Memory B cell (primary cell): Measurements from ENCODE around the gene VAPA.
"Not testable (repeated sequence)": the region's sequence is repeated elsewhere in the genome, so short reads cannot be mapped to it uniquely, and the experiment has no call there.

Experiments used
- ATAC-seq: fragments of 150-1000 bp; cut with Tn5 transposase; 2 replicates; pipeline ENCODE4 v1.10.0; 2021; ENCODE audit warnings: low read depth, mild to moderate bottlenecking, moderate library complexity
- DNase-seq, 2 donors: peaks; one replicate each; pipeline ENCODE4 v3.0.0; 2022; ENCODE audit warnings: low spot score in 2 of 2
- H3K27ac Mint-ChIP-seq: one replicate; pipeline ENCODE4 v1.8.0; 2022; ENCODE audit warnings: mild to moderate bottlenecking, moderate library complexity, mixed read lengths
- H3K27me3 Mint-ChIP-seq: one replicate; pipeline ENCODE4 v1.8.0; 2022; ENCODE audit warnings: mixed read lengths
- H3K36me3 Mint-ChIP-seq: one replicate; pipeline ENCODE4 v1.8.0; 2022; ENCODE audit warnings: mild to moderate bottlenecking, mixed read lengths
- H3K4me1 Mint-ChIP-seq: one replicate; pipeline ENCODE4 v1.8.0; 2022; ENCODE audit warnings: mixed read lengths
- H3K4me3 Mint-ChIP-seq: one replicate; pipeline ENCODE4 v1.8.0; 2022; ENCODE audit warnings: mild to moderate bottlenecking, moderate library complexity, mixed read lengths
- H3K9me3 Mint-ChIP-seq: one replicate; pipeline ENCODE4 v1.8.0; 2022; ENCODE audit warnings: mixed read lengths

VAPA gene

DNA sequence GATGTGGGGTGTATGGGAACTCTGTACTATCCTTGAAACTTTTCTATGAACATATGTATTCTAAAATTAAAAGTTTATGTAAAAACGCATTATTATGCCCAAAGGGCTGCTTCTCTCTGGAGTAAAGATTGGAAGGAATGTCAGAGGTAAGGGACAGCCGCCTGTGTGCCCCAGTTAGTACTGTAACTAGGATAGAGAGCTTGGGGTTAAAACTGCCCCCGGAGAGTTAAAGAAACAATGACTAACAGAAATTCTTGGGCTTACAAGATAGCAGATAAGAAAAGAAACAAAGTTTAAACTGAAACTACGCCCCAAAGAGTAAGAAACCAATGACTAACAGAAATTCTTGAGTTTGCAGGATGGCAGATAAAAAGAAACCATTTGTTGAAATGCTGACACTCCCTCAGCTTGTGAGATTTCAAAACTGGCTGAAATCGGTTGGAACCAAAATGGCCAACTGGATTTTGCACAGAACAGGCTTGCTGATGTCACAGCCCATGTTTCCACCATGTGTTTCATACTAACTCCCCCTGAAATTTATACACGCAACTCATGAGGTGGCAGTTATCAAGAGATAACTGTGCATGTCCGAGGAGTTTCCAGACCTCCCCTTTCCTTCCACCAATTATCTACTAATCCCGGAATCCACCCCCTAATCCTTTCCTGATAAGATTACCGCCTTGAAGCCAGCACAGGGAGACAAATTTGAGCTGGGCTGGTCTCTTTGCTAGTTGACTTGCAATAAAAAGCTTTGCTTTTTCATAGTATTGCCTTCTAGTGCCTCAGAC, 36.8 kb upstream of the VAPA start:
- no peak for DNase-seq
- H3K36me3 Mint-ChIP-seq, result no peaks in the 10 kb centered on the region
- H3K27me3 Mint-ChIP-seq, result peaks cover 4% of the 10 kb centered on the region
- no peak overlapping the region for H3K4me3 Mint-ChIP-seq
- H3K27ac Mint-ChIP-seq, result no peak overlapping the region
- ATAC-seq, result no peak
- no peaks in the 10 kb centered on the region for H3K9me3 Mint-ChIP-seq
- no peaks in the 10 kb centered on the region for H3K4me1 Mint-ChIP-seq

DNA sequence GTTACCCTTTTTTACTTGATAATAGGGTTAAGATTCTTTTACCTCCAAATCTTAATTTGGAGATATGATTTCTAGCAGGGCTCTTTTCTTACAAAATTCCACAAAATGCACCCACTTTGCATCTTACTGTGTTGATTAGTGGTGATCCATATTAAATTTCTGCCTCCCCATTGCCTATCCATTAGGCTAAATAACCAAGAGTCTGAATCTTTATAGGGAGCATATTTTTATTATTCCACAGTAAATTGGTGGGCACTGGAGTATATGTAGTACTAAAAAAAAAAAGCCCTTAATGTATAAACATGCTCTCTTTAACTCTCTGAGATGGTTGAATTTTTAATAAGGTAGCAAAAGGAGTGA, 36.2 kb upstream of the VAPA start:
- H3K36me3 Mint-ChIP-seq, result no peaks in the 10 kb centered on the region
- H3K27ac Mint-ChIP-seq, result no peak overlapping the region
- DNase-seq (no peak), ATAC-seq (no peak)
- no peak overlapping the region for H3K4me3 Mint-ChIP-seq
- H3K27me3 Mint-ChIP-seq, result peaks cover 3% of the 10 kb centered on the region
- no peaks in the 10 kb centered on the region for H3K4me1 Mint-ChIP-seq
- H3K9me3 Mint-ChIP-seq, result no peaks in the 10 kb centered on the region

DNA sequence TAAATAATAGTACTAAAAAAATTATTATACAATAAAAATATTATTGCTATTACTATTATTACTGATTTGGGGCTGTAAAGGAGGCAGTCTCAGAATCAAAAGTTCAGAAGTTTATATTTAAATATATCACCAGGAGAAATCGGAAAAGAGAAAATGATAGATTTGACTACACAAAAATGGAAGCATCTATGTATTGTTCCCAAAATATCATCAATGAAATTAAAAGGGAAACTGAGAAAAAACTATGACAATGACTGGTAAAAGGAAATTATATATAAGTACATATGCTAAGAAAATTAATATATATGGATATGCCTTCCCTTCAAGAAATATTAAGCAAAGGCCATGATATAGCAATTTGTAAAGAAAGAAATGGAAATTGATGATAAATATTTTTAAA, 35.7 kb upstream of the VAPA start:
- Mint-ChIP-seq H3K27ac (no peak overlapping the region), H3K27me3 (peaks cover 3% of the 10 kb centered on the region), H3K4me1 (no peaks in the 10 kb centered on the region), H3K36me3 (no peaks in the 10 kb centered on the region), H3K9me3 (no peaks in the 10 kb centered on the region), H3K4me3 (no peak overlapping the region)
- DNase-seq (no peak), ATAC-seq (no peak)

DNA sequence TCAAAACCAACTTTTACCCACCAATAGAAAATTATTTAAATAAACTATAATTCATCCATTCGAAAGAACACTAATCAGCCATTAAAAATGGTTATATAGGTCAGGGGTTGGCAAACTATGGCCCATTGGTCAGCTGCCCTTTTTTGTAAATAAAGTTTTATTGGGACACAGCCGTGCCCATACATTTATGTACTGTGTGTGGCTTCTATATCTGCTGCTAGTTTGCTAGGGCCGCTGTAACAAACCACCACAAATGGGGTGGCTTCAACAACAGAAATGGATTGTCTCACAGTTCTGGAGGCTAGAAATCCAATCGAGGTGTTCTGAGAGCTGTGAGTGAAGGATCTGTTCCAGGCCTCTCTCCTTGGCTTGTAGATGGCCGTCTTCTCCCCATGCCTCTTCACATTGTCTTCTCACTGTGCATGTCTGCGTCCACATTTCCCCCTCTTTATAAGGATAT, 35.0 kb upstream of the VAPA start:
- H3K27me3 Mint-ChIP-seq, result peaks cover 3% of the 10 kb centered on the region
- DNase-seq, result no peak
- no peak for ATAC-seq
- H3K4me1 Mint-ChIP-seq, result no peaks in the 10 kb centered on the region
- H3K4me3 Mint-ChIP-seq, result no peak overlapping the region
- no peak overlapping the region for H3K27ac Mint-ChIP-seq
- no peaks in the 10 kb centered on the region for H3K9me3 Mint-ChIP-seq
- no peaks in the 10 kb centered on the region for H3K36me3 Mint-ChIP-seq

GRCh38 chr18:9884090-9884489, 29.7 kb upstream of the VAPA start:
- Mint-ChIP-seq H3K4me3 (no peak overlapping the region), H3K4me1 (no peaks in the 10 kb centered on the region), H3K9me3 (no peaks in the 10 kb centered on the region), H3K27me3 (no peaks in the 10 kb centered on the region), H3K27ac (no peak overlapping the region), H3K36me3 (no peaks in the 10 kb centered on the region)
- DNase-seq, result no peak
- ATAC-seq, result no peak

- no peaks in the 10 kb centered on the region for H3K36me3 Mint-ChIP-seq
- no peak for ATAC-seq
- H3K4me3 Mint-ChIP-seq, result no peak overlapping the region
- DNase-seq, result no peak
- no peaks in the 10 kb centered on the region for H3K4me1 Mint-ChIP-seq
- H3K9me3 Mint-ChIP-seq, result no peaks in the 10 kb centered on the region
- H3K27ac Mint-ChIP-seq, result no peak overlapping the region
- H3K27me3 Mint-ChIP-seq, result no peaks in the 10 kb centered on the region
Observed at GRCh38 chr18:9884532-9885140, 29.2 kb upstream of the VAPA start.

- no peaks in the 10 kb centered on the region for H3K27me3 Mint-ChIP-seq
- H3K9me3 Mint-ChIP-seq, result no peaks in the 10 kb centered on the region
- H3K4me3 Mint-ChIP-seq, result no peak within 1 kb of the TSS
- H3K36me3 Mint-ChIP-seq, result no peaks in the 10 kb centered on the region
- ATAC-seq, result no peak
- H3K4me1 Mint-ChIP-seq, result no peaks in the 10 kb centered on the region
- H3K27ac Mint-ChIP-seq, result no peak within 1 kb of the TSS
- no peak for DNase-seq
Observed at GRCh38 chr18:9885170-9886004, 28.4 kb upstream of the VAPA start, which contains the start of gene TXNDC2. Gene TXNDC2 (plus strand): TSS chr18:9885973. CDS start chr18:9886681, 708 bp downstream.

DNA sequence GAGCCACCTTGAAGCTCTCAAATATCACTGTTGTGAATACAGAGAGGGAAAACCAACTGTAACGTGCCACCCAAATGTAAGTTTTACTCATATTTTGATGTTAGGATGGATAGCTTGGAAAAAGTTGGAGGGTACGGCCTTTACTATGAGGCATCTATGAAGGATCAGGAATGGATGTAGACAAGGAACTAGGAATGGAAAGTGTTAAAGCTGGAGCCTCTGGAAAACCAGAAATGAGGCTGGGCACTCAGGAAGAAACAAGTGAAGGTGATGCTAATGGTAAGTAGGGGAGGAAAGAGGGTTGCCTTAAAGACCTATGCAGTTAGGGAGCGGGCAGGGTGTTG, 27.8 kb upstream of the VAPA start:
- Mint-ChIP-seq H3K27ac (no peak overlapping the region), H3K9me3 (no peaks in the 10 kb centered on the region), H3K4me3 (no peak overlapping the region), H3K36me3 (no peaks in the 10 kb centered on the region), H3K27me3 (no peaks in the 10 kb centered on the region), H3K4me1 (no peaks in the 10 kb centered on the region)
- DNase-seq, result no peak
- no peak for ATAC-seq

- no peak for ATAC-seq
- Mint-ChIP-seq H3K27ac (no peak overlapping the region), H3K9me3 (no peaks in the 10 kb centered on the region), H3K36me3 (no peaks in the 10 kb centered on the region), H3K27me3 (no peaks in the 10 kb centered on the region), H3K4me1 (no peaks in the 10 kb centered on the region), H3K4me3 (no peak overlapping the region)
- DNase-seq, result no peak
Observed at GRCh38 chr18:9887992-9888391, 25.8 kb upstream of the VAPA start.

DNA sequence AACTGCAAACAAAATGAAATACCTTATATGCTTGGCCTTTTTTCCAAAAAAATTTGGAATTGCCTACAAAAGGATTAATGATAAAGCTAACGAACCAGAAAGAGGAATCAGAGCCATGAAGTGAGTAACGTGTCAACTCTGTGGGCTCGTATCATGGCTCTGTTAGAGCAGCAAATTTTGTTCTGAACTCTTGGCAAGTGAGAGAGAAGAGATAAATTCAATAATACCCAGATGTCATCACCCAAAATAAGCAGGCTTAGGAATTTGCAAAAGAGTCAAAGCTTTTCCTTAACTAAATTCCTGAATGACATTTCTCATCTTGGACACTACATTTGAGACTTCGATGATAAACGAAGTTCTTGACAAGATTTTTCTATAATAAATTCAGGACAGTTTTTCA, 23.6 kb upstream of the VAPA start:
- DNase-seq, result no peak
- no peaks in the 10 kb centered on the region for H3K4me1 Mint-ChIP-seq
- no peak for ATAC-seq
- no peaks in the 10 kb centered on the region for H3K36me3 Mint-ChIP-seq
- H3K9me3 Mint-ChIP-seq, result no peaks in the 10 kb centered on the region
- no peak overlapping the region for H3K4me3 Mint-ChIP-seq
- H3K27ac Mint-ChIP-seq, result no peak overlapping the region
- no peaks in the 10 kb centered on the region for H3K27me3 Mint-ChIP-seq

DNA sequence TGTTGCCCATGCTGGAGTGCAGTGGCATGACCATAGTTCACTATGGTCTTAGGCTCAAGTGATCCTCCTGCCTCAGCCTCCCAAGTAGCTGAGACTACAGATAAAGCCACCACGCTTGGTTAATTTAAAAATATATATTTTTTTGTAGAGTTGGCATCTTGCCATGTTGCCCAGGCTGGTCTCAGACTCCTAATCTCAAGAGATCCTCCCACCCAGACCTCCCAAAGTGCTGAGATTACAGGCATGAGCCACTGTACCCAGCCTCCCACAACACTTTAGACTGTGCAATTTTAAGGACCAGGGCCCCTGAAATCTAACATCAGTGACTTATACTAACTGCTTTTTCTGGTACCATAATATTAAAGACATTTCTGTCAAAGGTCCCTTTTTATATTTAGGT, 22.9 kb upstream of the VAPA start:
- H3K36me3 Mint-ChIP-seq, result no peaks in the 10 kb centered on the region
- H3K4me3 Mint-ChIP-seq, result no peak overlapping the region
- no peaks in the 10 kb centered on the region for H3K27me3 Mint-ChIP-seq
- ATAC-seq, result no peak
- no peaks in the 10 kb centered on the region for H3K4me1 Mint-ChIP-seq
- DNase-seq, result no peak
- H3K9me3 Mint-ChIP-seq, result no peaks in the 10 kb centered on the region
- no peak overlapping the region for H3K27ac Mint-ChIP-seq

GRCh38 chr18:9891515-9891914, 22.3 kb upstream of the VAPA start:
- H3K27me3 Mint-ChIP-seq, ATAC-seq, H3K27ac Mint-ChIP-seq, H3K36me3 Mint-ChIP-seq, DNase-seq, H3K9me3 Mint-ChIP-seq, H3K4me3 Mint-ChIP-seq, H3K4me1 Mint-ChIP-seq: not testable (repeated sequence)

DNA sequence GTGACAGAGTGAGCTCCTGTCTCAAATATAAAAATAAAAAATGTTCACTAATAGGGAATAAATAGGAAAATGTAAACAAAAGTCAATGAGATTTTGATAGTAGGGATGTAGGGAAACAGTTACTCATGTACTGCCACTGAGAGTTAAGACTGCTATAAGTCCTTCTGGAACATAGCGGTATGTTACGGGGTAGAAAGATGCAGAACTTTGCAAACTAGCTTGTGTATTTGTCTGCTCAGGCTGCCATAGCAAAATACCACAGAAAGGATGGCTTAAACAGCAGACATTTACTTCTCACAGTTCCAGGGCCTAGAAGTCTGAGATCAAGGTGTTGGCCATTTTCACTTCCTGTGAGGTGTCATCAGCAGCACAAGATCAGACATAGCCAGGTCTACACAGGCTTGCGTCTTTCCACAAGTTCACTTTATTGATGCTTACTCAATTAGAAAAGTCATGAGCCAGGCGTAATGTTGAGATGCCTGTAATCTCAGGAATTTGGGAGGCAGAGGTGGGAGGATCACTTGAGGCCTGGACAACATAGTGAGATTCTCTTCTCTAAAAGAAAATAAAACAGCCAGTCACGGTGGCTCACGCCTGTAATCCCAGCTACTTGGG, 19.3 kb upstream of the VAPA start:
- DNase-seq, result no peak
- Mint-ChIP-seq H3K36me3 (no peaks in the 10 kb centered on the region), H3K9me3 (no peaks in the 10 kb centered on the region)

DNA sequence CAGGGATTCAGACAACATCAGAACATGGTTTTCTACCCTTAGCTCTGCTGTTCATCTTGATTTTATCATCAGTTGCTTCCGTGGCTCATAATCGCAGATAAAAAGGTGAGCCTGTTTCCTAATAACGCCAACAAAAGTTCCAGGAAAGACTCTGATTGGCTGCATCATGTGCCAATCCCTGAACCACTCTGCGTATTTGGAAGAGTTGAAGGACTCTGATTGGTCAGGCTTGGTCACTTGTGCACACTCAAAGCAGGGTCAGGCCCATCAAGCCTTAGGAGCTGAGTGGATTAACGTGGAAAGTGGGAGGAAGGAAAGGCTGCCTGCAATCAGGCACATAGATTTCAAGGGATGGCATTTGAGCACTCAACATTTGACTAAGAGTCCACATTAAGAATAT, 16.7 kb upstream of the VAPA start:
- H3K36me3 Mint-ChIP-seq, result no peaks in the 10 kb centered on the region
- no peak for ATAC-seq
- H3K27ac Mint-ChIP-seq, result no peak overlapping the region
- H3K9me3 Mint-ChIP-seq, result no peaks in the 10 kb centered on the region
- no peaks in the 10 kb centered on the region for H3K27me3 Mint-ChIP-seq
- H3K4me3 Mint-ChIP-seq, result no peak overlapping the region
- no peaks in the 10 kb centered on the region for H3K4me1 Mint-ChIP-seq
- no peak for DNase-seq

More for the DNA sequence above, 19.3 kb upstream of the VAPA start:
- Mint-ChIP-seq H3K4me3 (no peak overlapping the region), H3K4me1 (no peaks in the 10 kb centered on the region), H3K27me3 (no peaks in the 10 kb centered on the region), H3K27ac (no peak overlapping the region)
- no peak for ATAC-seq
